HCT116 (cell line): ENCODE measurements around the gene MCRS1. TPM values are rescaled to one million over a fixed set of nuclear protein-coding genes. Genes with fewer than 3 reads are reported as not detected.

ENCODE experiments used
- ATAC-seq: fragments of 200-7000 bp; cut with Tn5 transposase; 2 replicates; pipeline ENCODE4 v1.9.1; 2020; ENCODE audit warnings: mild to moderate bottlenecking, moderate library complexity
- BruUV-seq: library from RNA; stranded (reverse); fragments of 400-500 nt; replicated peaks from 2 replicates; lab custom pipeline; 2021; lab: Mats Ljungman, UMichigan
- CTCF ChIA-PET: fragments of 300-600 bp; sonication (Branson Sonifier 250); formaldehyde crosslinking; loops from one replicate; lab custom pipeline; 2021; ENCODE audit warnings: antibody characterized with exemption; lab: Charles Lee
- POLR2A ChIA-PET: fragments of 300-600, 350-600 bp; sonication (Branson Sonifier 250); formaldehyde crosslinking; loops from one replicate; lab custom pipeline; 2021; ENCODE audit warnings: antibody characterized with exemption; lab: Charles Lee
- RAD21 ChIA-PET, 2 experiments: fragments of 300-600 bp; sonication (Branson Sonifier 250); formaldehyde crosslinking; loops; one replicate each; lab custom pipeline; 2023; ENCODE audit warnings: low total read pairs in 2 of 2; ENCODE audit not compliant: uncharacterized antibody in 2 of 2, unreplicated experiment in 2 of 2, low non-redundant PET in 1 of 2; lab: Charles Lee
- DNase-seq: peaks from one replicate; pipeline ENCODE4 v3.0.0-alpha.2; 2010; ENCODE audit warnings: low read depth, low spot score
- H2AFZ ChIP-seq: fragments of 200-600 bp; shearing (Covaris generic), sonication (generic); 2 replicates; pipeline ENCODE4 v1.6.1; 2017; ENCODE audit warnings: low read depth, mixed run types, mixed read lengths, antibody characterized with exemption, low read length; ENCODE audit not compliant: poor library complexity, severe bottlenecking
- H3K27ac ChIP-seq: 2 replicates; pipeline ENCODE4 v1.5.1; 2012; ENCODE audit warnings: low read depth, low read length
- H3K27me3 ChIP-seq: fragments of 200-600 bp; sonication (generic); 2 replicates; pipeline ENCODE4 v1.6.1; 2016; ENCODE audit warnings: mixed run types, low read length, mixed read lengths; ENCODE audit not compliant: insufficient read depth
- H3K36me3 ChIP-seq, 2 experiments: fragments of 200-500 bp in 1 of 2; fragments of 200-600 bp in 1 of 2; sonication (Bioruptor generic) in 1 of 2; sonication (generic) in 1 of 2; 2 replicates each; pipeline versions ENCODE4 v1.5.1 to v1.6.1; 2014 to 2016; ENCODE audit warnings: low read length in 2 of 2, inconsistent platforms in 1 of 2, mixed read lengths in 1 of 2, mixed run types in 1 of 2; ENCODE audit not compliant: insufficient read depth in 2 of 2, control insufficient read depth in 1 of 2
- H3K4me1 ChIP-seq, 2 experiments: fragments of 200-600 bp in 1 of 2; sonication (generic) in 1 of 2; 2 replicates each; pipeline versions ENCODE4 v1.5.1 to v1.6.1; 2012 to 2017; ENCODE audit warnings: low read length in 2 of 2, inconsistent platforms in 1 of 2, mild to moderate bottlenecking in 1 of 2, mixed read lengths in 1 of 2, mixed run types in 1 of 2, moderate library complexity in 1 of 2; ENCODE audit not compliant: insufficient read depth in 2 of 2, control insufficient read depth in 1 of 2
- H3K4me2 ChIP-seq: fragments of 200-600 bp; sonication (generic); 2 replicates; pipeline ENCODE4 v1.6.1; 2017; ENCODE audit warnings: mixed run types, low read length, mixed read lengths
- H3K4me3 ChIP-seq, 2 experiments: fragments of 200-600 bp in 1 of 2; sonication (generic) in 1 of 2; replicated peaks in 1 of 2; 2 replicates each; pipeline ENCODE4 v1.5.1; 2011 to 2016; ENCODE audit warnings: low read length in 2 of 2, control low read depth in 1 of 2, low read depth in 1 of 2, mild to moderate bottlenecking in 1 of 2, mixed read lengths in 1 of 2, mixed run types in 1 of 2
- H3K79me2 ChIP-seq: fragments of 200-600 bp; sonication (generic); 2 replicates; pipeline ENCODE4 v1.6.1; 2017; ENCODE audit warnings: mild to moderate bottlenecking, mixed run types, low read length, moderate library complexity, mixed read lengths; ENCODE audit not compliant: insufficient read depth
- H3K9ac ChIP-seq: fragments of 200-600 bp; sonication (generic); 2 replicates; pipeline ENCODE4 v1.6.1; 2016; ENCODE audit warnings: low read length, mixed read lengths
- H3K9me2 ChIP-seq: fragments of 200-600 bp; sonication (generic), shearing (Covaris generic); 2 replicates; pipeline ENCODE4 v1.6.1; 2017; ENCODE audit warnings: mixed run types, mild to moderate bottlenecking, moderate library complexity; ENCODE audit not compliant: insufficient read depth
- H3K9me3 ChIP-seq, 2 experiments: fragments of 200-500 bp in 1 of 2; fragments of 200-600 bp in 1 of 2; sonication (Bioruptor generic) in 1 of 2; sonication (generic) in 1 of 2; 2 replicates each; pipeline ENCODE4 v1.6.1; 2014 to 2017; ENCODE audit warnings: low read length in 2 of 2, mixed read lengths in 2 of 2, inconsistent platforms in 1 of 2, low read depth in 1 of 2, mild to moderate bottlenecking in 1 of 2, mixed run types in 1 of 2, moderate library complexity in 1 of 2; ENCODE audit not compliant: control insufficient read depth in 1 of 2, insufficient read depth in 1 of 2
- H4K20me1 ChIP-seq: fragments of 200-600 bp; sonication (generic), shearing (Covaris generic); 2 replicates; pipeline ENCODE4 v1.6.1; 2017; ENCODE audit warnings: mixed run types, mild to moderate bottlenecking, moderate library complexity; ENCODE audit not compliant: insufficient read depth
- FOSL1 ChIP-seq: IDR thresholded peaks from 2 replicates; pipeline ENCODE4 v1.6.1; 2012; ENCODE audit warnings: low read depth
- JUND ChIP-seq: IDR thresholded peaks from 2 replicates; pipeline ENCODE4 v1.6.1; 2012
- TCF7L2 ChIP-seq: IDR thresholded peaks from 2 replicates; pipeline ENCODE4 v1.7.0; 2011; ENCODE audit warnings: borderline replicate concordance, inconsistent platforms; ENCODE audit not compliant: insufficient read depth, insufficient read length; ENCODE audit errors: extremely low read depth
- YY1 ChIP-seq: IDR thresholded peaks from 2 replicates; pipeline ENCODE4 v1.6.1; 2011; ENCODE audit warnings: low read length, low read depth, moderate library complexity, mild to moderate bottlenecking; ENCODE audit not compliant: insufficient replicate concordance; ENCODE audit errors: extremely low read depth
- ZNF274 ChIP-seq: fragments of 200-500 bp; sonication (Bioruptor generic); IDR thresholded peaks from 2 replicates; pipeline ENCODE4 v1.6.1; 2014; ENCODE audit warnings: mild to moderate bottlenecking, low read depth, low read length, inconsistent platforms
- intact Hi-C: fragments of 100-400 bp; cut with micrococcal nuclease; formaldehyde crosslinking; loops from 2 replicates; pipeline ENCODE4 v1.10.0; 2022
- total RNA-seq: library from RNA; stranded (reverse); gene quantifications from one replicate; pipeline ENCODE4 v1.2.1, GENCODE V29; 2021; ENCODE audit not compliant: unreplicated experiment
- TF ChIP-seq, protein P1 (sequence below), 3 experiments: fragments of 200-600 bp in 1 of 3; sonication (generic) in 1 of 3; IDR thresholded peaks in 2 of 3; conservative IDR thresholded peaks in 1 of 3; 2 replicates each; pipeline ENCODE4 v1.5.1; 2012 to 2017; ENCODE audit warnings: low read depth in 2 of 3, low read length in 2 of 3, antibody characterized with exemption in 1 of 3, borderline replicate concordance in 1 of 3, control low read depth in 1 of 3, mild to moderate bottlenecking in 1 of 3, mixed read lengths in 1 of 3, mixed run types in 1 of 3, moderate library complexity in 1 of 3; ENCODE audit not compliant: insufficient read depth in 1 of 3
- TF ChIP-seq, protein P2 (sequence below): IDR thresholded peaks from 2 replicates; pipeline ENCODE4 v1.6.1; 2012
- TF ChIP-seq, protein P3 (sequence below): IDR thresholded peaks from 2 replicates; pipeline ENCODE4 v1.6.1; 2011; ENCODE audit warnings: mild to moderate bottlenecking, low read length, moderate library complexity; ENCODE audit not compliant: insufficient replicate concordance; ENCODE audit errors: extremely low read depth
- TF ChIP-seq, protein P4 (sequence below): IDR thresholded peaks from 2 replicates; pipeline ENCODE4 v1.6.1; 2012; ENCODE audit warnings: low read depth

Gene MCRS1
- total RNA-seq, 1 experiment from 2014 or later = 91.9 TPM

DNA sequence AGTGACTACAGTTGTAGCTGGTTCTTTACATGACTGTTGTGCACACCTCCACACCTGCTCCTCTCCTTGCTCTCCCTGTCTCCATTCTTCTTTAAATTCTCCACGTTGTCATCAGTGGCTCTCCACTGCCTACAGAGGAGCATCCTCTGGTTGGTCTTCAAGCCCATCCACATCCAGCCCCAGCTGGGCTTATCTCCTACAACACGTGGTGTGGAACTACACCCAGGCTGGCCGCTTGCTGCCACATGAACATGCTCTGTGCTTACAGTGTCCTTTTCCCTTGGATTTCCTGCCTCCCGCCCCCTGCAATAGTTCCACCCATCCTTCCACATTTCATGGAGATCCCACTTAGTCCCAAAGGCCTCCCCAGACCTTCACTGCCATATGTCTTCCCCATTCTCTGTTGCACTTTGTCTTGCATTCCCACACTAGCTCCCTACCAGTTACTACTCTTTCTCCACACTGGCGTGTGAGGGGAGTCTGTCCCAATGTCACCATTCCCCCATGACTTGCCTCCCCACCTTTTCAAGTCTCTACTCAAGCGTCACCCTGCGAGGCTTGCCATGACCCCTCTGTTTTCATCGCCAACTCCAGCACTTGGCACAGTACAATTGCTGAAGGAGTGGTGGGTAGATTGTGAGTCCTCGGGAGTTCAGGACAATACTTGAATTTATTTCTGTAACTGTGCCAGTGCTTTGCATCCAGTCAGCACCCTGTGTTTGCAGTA is 9.8 kb upstream of the MCRS1 start:
- Histone ChIP-seq H3K9ac (no peak overlapping the region), H3K4me1 (peaks cover 7 to 11% of the 10 kb centered on the region in 2 experiments; a peak in 3 of 4 replicates), H3K27me3 (no peaks in the 10 kb centered on the region), H3K36me3 (peaks cover 0 to 3% of the 10 kb centered on the region in 2 experiments; a peak in 2 of 4 replicates), H3K79me2 (no peaks in the 10 kb centered on the region; the same call in none of the 2 replicates), H3K27ac (no peak overlapping the region), H2AFZ (no peak overlapping the region), H3K9me2 (no peaks in the 10 kb centered on the region), H4K20me1 (no peaks in the 10 kb centered on the region), H3K4me2 (no peak overlapping the region), H3K9me3 (no peaks in the 10 kb centered on the region), H3K4me3 (no peak overlapping the region)
- intact Hi-C loops = no loop called here
- no peak for ATAC-seq
- ChIA-PET POLR2A (no interaction called here), CTCF (interaction anchor here (0.7 to 1.6 kb wide), 3 partner anchors 219 to 230 kb away, joined by 3 to 4 read pairs (median 3); no protein-coding TSS in a partner anchor), RAD21 (no interaction called here)
- DNase-seq = no peak
- BruUV-seq = no TSS peak
- TF ChIP-seq, protein P1, sequence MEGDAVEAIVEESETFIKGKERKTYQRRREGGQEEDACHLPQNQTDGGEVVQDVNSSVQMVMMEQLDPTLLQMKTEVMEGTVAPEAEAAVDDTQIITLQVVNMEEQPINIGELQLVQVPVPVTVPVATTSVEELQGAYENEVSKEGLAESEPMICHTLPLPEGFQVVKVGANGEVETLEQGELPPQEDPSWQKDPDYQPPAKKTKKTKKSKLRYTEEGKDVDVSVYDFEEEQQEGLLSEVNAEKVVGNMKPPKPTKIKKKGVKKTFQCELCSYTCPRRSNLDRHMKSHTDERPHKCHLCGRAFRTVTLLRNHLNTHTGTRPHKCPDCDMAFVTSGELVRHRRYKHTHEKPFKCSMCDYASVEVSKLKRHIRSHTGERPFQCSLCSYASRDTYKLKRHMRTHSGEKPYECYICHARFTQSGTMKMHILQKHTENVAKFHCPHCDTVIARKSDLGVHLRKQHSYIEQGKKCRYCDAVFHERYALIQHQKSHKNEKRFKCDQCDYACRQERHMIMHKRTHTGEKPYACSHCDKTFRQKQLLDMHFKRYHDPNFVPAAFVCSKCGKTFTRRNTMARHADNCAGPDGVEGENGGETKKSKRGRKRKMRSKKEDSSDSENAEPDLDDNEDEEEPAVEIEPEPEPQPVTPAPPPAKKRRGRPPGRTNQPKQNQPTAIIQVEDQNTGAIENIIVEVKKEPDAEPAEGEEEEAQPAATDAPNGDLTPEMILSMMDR (IDR thresholded peaks at IDR 0.05 in 2 of 3, conservative IDR thresholded peaks at IDR 0.05 in 1 of 3; ENCODE audit: borderline replicate concordance in 1 of 3, insufficient read depth in 1 of 3, low read depth in 2 of 3, low read length in 2 of 3) = no peak
- TF ChIP-seq FOSL1 (no peak), YY1 (no peak), ZNF274 (no peak), TCF7L2 (no peak), JUND (no peak)
- TF ChIP-seq, protein P2, sequence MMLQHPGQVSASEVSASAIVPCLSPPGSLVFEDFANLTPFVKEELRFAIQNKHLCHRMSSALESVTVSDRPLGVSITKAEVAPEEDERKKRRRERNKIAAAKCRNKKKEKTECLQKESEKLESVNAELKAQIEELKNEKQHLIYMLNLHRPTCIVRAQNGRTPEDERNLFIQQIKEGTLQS = no peak
- TF ChIP-seq, protein P3, sequence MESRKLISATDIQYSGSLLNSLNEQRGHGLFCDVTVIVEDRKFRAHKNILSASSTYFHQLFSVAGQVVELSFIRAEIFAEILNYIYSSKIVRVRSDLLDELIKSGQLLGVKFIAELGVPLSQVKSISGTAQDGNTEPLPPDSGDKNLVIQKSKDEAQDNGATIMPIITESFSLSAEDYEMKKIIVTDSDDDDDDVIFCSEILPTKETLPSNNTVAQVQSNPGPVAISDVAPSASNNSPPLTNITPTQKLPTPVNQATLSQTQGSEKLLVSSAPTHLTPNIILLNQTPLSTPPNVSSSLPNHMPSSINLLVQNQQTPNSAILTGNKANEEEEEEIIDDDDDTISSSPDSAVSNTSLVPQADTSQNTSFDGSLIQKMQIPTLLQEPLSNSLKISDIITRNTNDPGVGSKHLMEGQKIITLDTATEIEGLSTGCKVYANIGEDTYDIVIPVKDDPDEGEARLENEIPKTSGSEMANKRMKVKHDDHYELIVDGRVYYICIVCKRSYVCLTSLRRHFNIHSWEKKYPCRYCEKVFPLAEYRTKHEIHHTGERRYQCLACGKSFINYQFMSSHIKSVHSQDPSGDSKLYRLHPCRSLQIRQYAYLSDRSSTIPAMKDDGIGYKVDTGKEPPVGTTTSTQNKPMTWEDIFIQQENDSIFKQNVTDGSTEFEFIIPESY = no peak
- TF ChIP-seq, protein P4, sequence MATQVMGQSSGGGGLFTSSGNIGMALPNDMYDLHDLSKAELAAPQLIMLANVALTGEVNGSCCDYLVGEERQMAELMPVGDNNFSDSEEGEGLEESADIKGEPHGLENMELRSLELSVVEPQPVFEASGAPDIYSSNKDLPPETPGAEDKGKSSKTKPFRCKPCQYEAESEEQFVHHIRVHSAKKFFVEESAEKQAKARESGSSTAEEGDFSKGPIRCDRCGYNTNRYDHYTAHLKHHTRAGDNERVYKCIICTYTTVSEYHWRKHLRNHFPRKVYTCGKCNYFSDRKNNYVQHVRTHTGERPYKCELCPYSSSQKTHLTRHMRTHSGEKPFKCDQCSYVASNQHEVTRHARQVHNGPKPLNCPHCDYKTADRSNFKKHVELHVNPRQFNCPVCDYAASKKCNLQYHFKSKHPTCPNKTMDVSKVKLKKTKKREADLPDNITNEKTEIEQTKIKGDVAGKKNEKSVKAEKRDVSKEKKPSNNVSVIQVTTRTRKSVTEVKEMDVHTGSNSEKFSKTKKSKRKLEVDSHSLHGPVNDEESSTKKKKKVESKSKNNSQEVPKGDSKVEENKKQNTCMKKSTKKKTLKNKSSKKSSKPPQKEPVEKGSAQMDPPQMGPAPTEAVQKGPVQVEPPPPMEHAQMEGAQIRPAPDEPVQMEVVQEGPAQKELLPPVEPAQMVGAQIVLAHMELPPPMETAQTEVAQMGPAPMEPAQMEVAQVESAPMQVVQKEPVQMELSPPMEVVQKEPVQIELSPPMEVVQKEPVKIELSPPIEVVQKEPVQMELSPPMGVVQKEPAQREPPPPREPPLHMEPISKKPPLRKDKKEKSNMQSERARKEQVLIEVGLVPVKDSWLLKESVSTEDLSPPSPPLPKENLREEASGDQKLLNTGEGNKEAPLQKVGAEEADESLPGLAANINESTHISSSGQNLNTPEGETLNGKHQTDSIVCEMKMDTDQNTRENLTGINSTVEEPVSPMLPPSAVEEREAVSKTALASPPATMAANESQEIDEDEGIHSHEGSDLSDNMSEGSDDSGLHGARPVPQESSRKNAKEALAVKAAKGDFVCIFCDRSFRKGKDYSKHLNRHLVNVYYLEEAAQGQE = no peak
